Lower lobe of right lung (tissue), 2 donors: ENCODE results near the gene PIK3C2A. TPM values are rescaled to one million over a fixed set of nuclear protein-coding genes. Genes with fewer than 3 reads are reported as not detected.

ENCODE experiments used
- ATAC-seq, 2 donors: fragments of 200-7000 bp; cut with Tn5 transposase; one replicate each; pipeline ENCODE4 v1.9.1; 2020 to 2022; ENCODE audit warnings: mild to moderate bottlenecking in 2 of 2, moderate library complexity in 2 of 2
- DNase-seq: peaks from one replicate; pipeline ENCODE4 v3.0.0-alpha.2; 2020
- H3K27ac ChIP-seq: fragments of 200-600 bp; one replicate; pipeline ENCODE4 v1.8.0; 2022
- H3K27me3 ChIP-seq: fragments of 200-600 bp; one replicate; pipeline ENCODE4 v1.8.0; 2022; ENCODE audit warnings: low read depth
- H3K36me3 ChIP-seq: fragments of 200-600 bp; one replicate; pipeline ENCODE4 v1.8.0; 2022; ENCODE audit warnings: mild to moderate bottlenecking
- H3K4me1 ChIP-seq: fragments of 200-600 bp; one replicate; pipeline ENCODE4 v1.8.0; 2022
- H3K4me3 ChIP-seq: fragments of 200-600 bp; one replicate; pipeline ENCODE4 v1.8.0; 2022; ENCODE audit warnings: mild to moderate bottlenecking
- H3K9me3 ChIP-seq: fragments of 200-600 bp; one replicate; pipeline ENCODE4 v1.8.0; 2022
- intact Hi-C: fragments of 100-400 bp; cut with DNase I; formaldehyde crosslinking; loops from one replicate; pipeline ENCODE4 v1.11.0; 2022
- total RNA-seq: library from RNA; stranded (reverse); fragmentation: NEBNext Ultra II Directional; extraction: Animal tissue kit (Norgen Biotek cat#: 25700); gene quantifications from one replicate; pipeline ENCODE4 v1.2.1, GENCODE V29; 2021
- TF ChIP-seq, protein P1 (sequence below): fragments of 200-600 bp; IDR thresholded peaks from one replicate; pipeline ENCODE4 v1.8.0; 2022; ENCODE audit warnings: antibody characterized with exemption, mild to moderate bottlenecking
- donor health status: DM: no; HTN: yes; CAD: no; lungs with severe emphysema.

The PIK3C2A gene
- total RNA-seq, 1 donor from 2014 or later = 71.6 TPM

DNA sequence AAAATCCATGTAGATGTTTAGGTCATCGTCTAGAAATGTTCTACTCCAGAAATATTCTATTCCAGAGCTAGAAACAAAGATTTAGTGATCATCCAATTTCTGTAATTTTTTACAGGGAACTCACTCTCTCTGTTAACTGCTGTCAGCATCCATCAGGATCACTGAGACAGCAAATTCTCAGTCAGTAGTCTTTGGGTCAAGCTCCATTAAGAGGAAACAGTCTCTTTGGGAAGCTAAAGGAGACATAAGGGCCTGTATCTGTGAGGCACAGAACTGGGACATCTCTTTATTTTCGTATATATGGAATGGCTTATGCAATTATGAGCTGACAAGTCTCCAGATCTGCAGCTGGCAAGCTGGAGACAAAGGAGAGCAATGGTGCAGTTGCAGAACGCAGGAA lies 48.3 kb downstream of the PIK3C2A start:
- ATAC-seq = no peak

More for the DNA sequence above, 48.3 kb downstream of the PIK3C2A start:
- no peaks in the 10 kb centered on the region for H3K36me3 ChIP-seq
- H3K4me1 ChIP-seq = peaks cover 63% of the 10 kb centered on the region
- TF ChIP-seq, protein P1, sequence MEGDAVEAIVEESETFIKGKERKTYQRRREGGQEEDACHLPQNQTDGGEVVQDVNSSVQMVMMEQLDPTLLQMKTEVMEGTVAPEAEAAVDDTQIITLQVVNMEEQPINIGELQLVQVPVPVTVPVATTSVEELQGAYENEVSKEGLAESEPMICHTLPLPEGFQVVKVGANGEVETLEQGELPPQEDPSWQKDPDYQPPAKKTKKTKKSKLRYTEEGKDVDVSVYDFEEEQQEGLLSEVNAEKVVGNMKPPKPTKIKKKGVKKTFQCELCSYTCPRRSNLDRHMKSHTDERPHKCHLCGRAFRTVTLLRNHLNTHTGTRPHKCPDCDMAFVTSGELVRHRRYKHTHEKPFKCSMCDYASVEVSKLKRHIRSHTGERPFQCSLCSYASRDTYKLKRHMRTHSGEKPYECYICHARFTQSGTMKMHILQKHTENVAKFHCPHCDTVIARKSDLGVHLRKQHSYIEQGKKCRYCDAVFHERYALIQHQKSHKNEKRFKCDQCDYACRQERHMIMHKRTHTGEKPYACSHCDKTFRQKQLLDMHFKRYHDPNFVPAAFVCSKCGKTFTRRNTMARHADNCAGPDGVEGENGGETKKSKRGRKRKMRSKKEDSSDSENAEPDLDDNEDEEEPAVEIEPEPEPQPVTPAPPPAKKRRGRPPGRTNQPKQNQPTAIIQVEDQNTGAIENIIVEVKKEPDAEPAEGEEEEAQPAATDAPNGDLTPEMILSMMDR = no peak
- H3K27me3 ChIP-seq = no peaks in the 10 kb centered on the region
- no peak for DNase-seq
- no peak overlapping the region for H3K27ac ChIP-seq
- H3K4me3 ChIP-seq = no peak overlapping the region
- intact Hi-C loops = no loop called here
- H3K9me3 ChIP-seq = no peaks in the 10 kb centered on the region

Other genes starting within 250 kb of the PIK3C2A start
- gene PLEKHA7, start 193.6 kb downstream of the PIK3C2A start, total RNA-seq = 44.0 TPM
- gene RPS13, start 130.3 kb downstream of the PIK3C2A start, total RNA-seq = 835 TPM
- gene NUCB2, start 68.8 kb upstream of the PIK3C2A start, total RNA-seq = 82.7 TPM
- gene NCR3LG1, start 143.8 kb upstream of the PIK3C2A start, total RNA-seq = 3.2 TPM
- 4.3 TPM for gene KCNJ11, start 180.7 kb upstream of the PIK3C2A start, total RNA-seq